GM11168 (cell line): ENCODE data around the gene DKK2.

Source experiments
- in situ Hi-C: fragments of 300-500 bp; cut with MboI; formaldehyde crosslinking; loops from one replicate; pipeline ENCODE4 v1.12.0; 2022; ENCODE audit warnings: low sequenced_read_pairs; ENCODE audit not compliant: unreplicated experiment

DKK2 gene

GRCh38 chr4:107018344-107018735 is 17.8 kb downstream of the DKK2 start:
- in situ Hi-C loops = no loop called here

- in situ Hi-C loops = no loop called here
Measured at GRCh38 chr4:107017443-107018343, 18.4 kb downstream of the DKK2 start.

- in situ Hi-C loops = no loop called here
Measured at GRCh38 chr4:107011312-107011711, 24.8 kb downstream of the DKK2 start.

GRCh38 chr4:107009196-107009968 is 26.7 kb downstream of the DKK2 start:
- in situ Hi-C loops = no loop called here

GRCh38 chr4:107008115-107008514 is 28.0 kb downstream of the DKK2 start:
- in situ Hi-C loops = no loop called here

GRCh38 chr4:107006218-107006617 is 29.9 kb downstream of the DKK2 start:
- in situ Hi-C loops = no loop called here

DNA sequence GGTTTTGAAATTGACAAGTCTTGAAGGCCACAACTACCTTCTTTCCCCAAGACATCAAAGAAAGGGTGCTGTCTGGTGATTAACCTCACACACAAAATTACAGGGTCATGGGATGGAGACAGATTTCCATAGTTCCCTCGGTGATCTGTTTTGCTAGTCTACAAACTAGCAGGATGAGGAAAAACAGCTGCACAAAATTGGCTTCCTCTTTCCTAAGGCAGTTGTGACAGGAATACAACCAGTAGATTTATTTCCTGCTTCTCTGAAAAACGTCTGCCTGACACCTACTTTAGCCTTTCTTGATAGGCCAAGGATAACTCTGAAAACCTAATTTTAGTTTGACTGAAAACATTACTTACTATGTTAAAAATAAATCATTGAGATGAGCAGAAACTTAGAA is 39.6 kb downstream of the DKK2 start:
- in situ Hi-C loops = no loop called here

GRCh38 chr4:106993827-106994226 is 42.3 kb downstream of the DKK2 start:
- in situ Hi-C loops = no loop called here

GRCh38 chr4:106987311-106987710 is 48.8 kb downstream of the DKK2 start:
- in situ Hi-C loops = no loop called here

DNA sequence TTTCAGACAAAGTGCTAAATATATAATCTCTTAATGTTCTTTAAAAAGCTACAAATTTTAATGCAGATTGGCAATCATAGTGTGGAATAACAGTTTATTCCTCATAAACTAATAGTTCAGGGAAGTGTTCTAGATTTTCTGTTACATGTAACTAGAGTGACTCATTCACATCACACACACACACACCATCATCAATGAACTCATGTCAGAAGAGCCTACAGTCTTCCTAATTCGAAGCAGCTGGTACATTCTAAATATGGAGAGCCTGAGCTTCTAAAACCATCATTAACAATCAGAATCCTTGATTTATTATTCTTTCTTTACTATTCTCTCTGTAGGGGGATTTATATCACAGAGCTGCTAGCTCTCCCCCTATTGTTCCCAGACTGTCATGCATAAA is 49.6 kb downstream of the DKK2 start:
- in situ Hi-C loops = no loop called here

DNA sequence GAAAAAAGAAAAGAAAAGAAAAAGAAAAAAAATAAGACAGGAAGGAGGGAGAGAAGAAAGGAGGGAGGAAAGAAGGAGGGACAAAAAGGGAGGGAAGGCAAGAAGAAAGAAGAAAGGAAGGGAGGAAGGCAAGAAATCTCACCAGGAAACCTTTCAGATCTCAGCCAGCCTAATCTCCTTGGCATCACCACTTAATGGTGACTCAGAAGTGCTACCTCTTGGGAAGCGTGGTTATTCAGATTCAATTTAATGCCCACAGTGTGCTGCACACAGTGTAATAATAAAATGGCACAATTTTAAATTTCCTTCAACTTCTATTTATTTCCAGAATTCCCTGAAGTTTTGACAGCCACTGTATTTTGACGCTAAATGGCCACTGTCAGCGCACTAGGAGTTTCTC is 50.3 kb downstream of the DKK2 start:
- in situ Hi-C loops = no loop called here

GRCh38 chr4:106982711-106983211 is 53.4 kb downstream of the DKK2 start:
- in situ Hi-C loops = no loop called here

DNA sequence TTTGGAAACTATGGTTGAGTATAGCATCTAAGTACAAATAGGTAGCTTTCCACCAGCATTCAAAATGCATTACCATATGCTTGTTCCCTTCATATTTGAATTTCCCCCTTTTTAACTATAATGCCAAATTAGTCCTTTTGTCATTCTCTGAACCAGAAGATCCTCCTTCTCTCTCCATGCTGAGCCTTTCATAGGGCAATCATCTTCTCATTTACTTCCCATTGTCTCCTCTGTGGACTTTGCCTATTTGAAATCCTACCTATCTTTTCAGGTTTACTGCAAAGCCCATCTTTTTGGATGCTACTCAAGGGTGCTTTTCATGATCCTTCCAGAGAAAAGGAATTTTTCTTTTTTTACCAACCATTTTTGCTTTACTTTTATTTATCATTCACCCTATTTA is 54.7 kb downstream of the DKK2 start:
- in situ Hi-C loops = no loop called here

DNA sequence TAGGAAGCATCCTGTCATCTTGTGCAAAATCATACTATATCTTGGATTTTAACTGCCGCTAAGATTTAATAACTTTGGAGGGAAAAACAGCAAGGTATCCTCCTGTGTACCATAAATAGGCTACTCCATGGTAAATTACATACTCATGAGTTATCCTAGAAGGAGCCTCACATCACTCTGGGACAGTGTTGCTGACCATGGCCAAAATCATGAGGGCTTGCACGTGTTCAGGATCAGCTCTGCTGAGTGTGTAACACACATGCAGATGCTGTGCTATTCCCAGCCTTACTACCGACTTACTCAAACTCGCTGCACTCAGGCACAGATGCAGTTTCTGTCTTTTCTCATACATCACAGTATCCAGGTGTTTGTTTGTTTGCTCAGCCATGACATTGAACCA is 56.6 kb downstream of the DKK2 start:
- in situ Hi-C loops = no loop called here

DNA sequence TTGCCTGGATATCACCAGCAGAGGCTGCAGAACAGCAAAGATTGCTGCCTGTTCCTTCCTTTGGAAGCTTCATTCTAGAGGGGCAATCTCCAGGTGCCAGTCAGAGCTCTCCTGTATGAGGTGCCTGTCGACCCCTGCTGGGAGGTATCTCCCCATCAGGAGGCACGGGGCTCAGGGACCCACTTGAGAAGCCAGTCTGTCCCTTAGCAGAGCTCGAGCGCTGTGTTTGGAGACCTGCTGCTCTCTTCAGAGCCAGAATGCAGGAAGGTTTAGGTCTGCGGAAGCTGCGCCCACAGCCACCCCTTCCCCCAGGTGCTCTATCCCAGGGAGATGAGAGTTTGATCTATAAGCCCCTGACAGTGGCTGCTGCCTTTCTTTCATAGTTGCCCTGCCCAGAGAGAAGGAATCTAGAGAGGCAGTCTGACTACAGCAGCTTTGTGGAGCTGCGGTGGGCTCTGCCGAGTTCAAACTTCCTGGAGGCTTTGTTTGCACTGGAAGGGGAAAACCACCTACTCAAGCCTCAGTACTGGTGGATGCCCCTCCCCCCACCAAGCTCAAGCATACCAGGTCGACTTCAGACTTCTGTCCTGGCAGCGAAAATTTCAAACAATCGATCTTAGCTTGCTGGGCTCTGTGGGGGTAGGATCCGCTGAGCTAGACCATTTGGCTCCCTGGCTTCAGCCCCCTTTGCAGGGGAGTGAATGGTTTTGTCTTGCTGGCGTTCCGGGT is 57.9 kb downstream of the DKK2 start:
- in situ Hi-C loops = no loop called here

- in situ Hi-C loops = no loop called here
Measured at GRCh38 chr4:106971636-106972035, 64.5 kb downstream of the DKK2 start.

DNA sequence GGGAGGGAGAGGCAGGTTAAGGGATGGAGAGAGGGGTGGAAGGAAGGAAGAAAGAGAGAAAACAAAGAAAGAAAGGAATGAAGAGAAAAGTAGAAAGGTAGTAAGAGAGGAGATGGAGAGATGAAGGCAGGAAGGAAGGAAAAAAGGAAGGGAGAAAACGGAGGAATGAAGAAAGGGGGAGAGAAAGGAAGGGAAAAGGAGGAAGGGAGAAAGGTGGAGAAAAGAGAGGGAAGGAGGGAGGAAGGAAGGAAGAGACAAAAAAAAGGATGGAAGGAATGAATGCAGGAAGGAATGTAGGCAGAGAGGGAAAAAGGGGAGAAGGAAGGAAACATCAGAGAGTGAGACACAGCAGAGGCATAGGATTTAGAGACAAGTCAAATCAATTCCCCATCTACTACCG is 68.2 kb downstream of the DKK2 start:
- in situ Hi-C loops = no loop called here

GRCh38 chr4:106953036-106953705 is 82.9 kb downstream of the DKK2 start:
- in situ Hi-C loops = no loop called here

GRCh38 chr4:106951891-106952290 is 84.2 kb downstream of the DKK2 start:
- in situ Hi-C loops = no loop called here

GRCh38 chr4:106941841-106942240 is 94.3 kb downstream of the DKK2 start:
- in situ Hi-C loops = no loop called here
